Naive thymus-derived CD4-positive, alpha-beta T cell (primary cell): Measurements from ENCODE around the gene LRRN4. TPM values are rescaled to one million over a fixed set of nuclear protein-coding genes. Genes with fewer than 3 reads are reported as not detected.

Experiments
- ATAC-seq: fragments of 150-1000 bp; cut with Tn5 transposase; 2 replicates; pipeline ENCODE4 v1.10.0; 2021; ENCODE audit warnings: mild to moderate bottlenecking, moderate library complexity
- CTCF ChIA-PET: fragments of 350-600 bp; sonication (Branson Sonifier 250); formaldehyde crosslinking; loops from one replicate; lab custom pipeline; 2021; ENCODE audit warnings: antibody characterized with exemption; lab: Charles Lee
- POLR2A ChIA-PET: fragments of 350-600 bp; sonication (Branson Sonifier 250); formaldehyde crosslinking; loops from one replicate; lab custom pipeline; 2021; ENCODE audit warnings: antibody characterized with exemption, inconsistent platforms; lab: Charles Lee
- DNase-seq, 9 donors: peaks; one replicate each; pipeline versions ENCODE4 v3.0.0 to v3.0.0-alpha.2; 2020 to 2022; ENCODE audit warnings: mixed read lengths in 1 of 9
- H3K27ac ChIP-seq: one replicate; pipeline ENCODE4 v1.7.0; 2013; ENCODE audit warnings: mild to moderate bottlenecking, low read depth, low read length, moderate library complexity
- H3K27me3 ChIP-seq, 2 donors: one replicate each; pipeline ENCODE4 v1.7.0; 2013; ENCODE audit warnings: low read length in 2 of 2, mild to moderate bottlenecking in 2 of 2, moderate library complexity in 2 of 2; ENCODE audit not compliant: control insufficient read depth in 2 of 2, insufficient read depth in 2 of 2
- H3K36me3 ChIP-seq, 3 experiments: 1 replicate in 2 of 3; 2 replicates in 1 of 3; pipeline ENCODE4 v1.7.0; 2013; ENCODE audit warnings: low read length in 3 of 3, mild to moderate bottlenecking in 3 of 3, moderate library complexity in 1 of 3; ENCODE audit not compliant: insufficient read depth in 3 of 3, control insufficient read depth in 2 of 3
- H3K4me1 ChIP-seq, 2 donors: one replicate each; pipeline ENCODE4 v1.7.0; 2013; ENCODE audit warnings: low read length in 2 of 2, mild to moderate bottlenecking in 2 of 2, moderate library complexity in 1 of 2; ENCODE audit not compliant: control insufficient read depth in 2 of 2, insufficient read depth in 2 of 2
- H3K4me3 ChIP-seq: 2 replicates; pipeline ENCODE4 v1.7.0; 2013; ENCODE audit warnings: mild to moderate bottlenecking, low read length
- H3K9me3 ChIP-seq, 3 experiments: 1 replicate in 2 of 3; 2 replicates in 1 of 3; pipeline ENCODE4 v1.7.0; 2013; ENCODE audit warnings: low read length in 3 of 3; ENCODE audit not compliant: control insufficient read depth in 2 of 3
- H3K27ac Mint-ChIP-seq, 9 donors: one replicate each; pipeline ENCODE4 v1.8.0; 2020 to 2022; ENCODE audit warnings: mixed read lengths in 9 of 9, mild to moderate bottlenecking in 8 of 9, moderate library complexity in 5 of 9, inconsistent platforms in 2 of 9
- H3K27me3 Mint-ChIP-seq, 5 donors: one replicate each; pipeline ENCODE4 v1.8.0; 2021 to 2022; ENCODE audit warnings: mixed read lengths in 5 of 5, mild to moderate bottlenecking in 1 of 5
- H3K36me3 Mint-ChIP-seq, 5 donors: one replicate each; pipeline ENCODE4 v1.8.0; 2020 to 2022; ENCODE audit warnings: mixed read lengths in 5 of 5, mild to moderate bottlenecking in 3 of 5, inconsistent platforms in 1 of 5
- H3K4me1 Mint-ChIP-seq, 7 donors: one replicate each; pipeline ENCODE4 v1.8.0; 2020 to 2022; ENCODE audit warnings: mixed read lengths in 7 of 7, mild to moderate bottlenecking in 3 of 7, inconsistent platforms in 1 of 7
- H3K4me3 Mint-ChIP-seq, 10 donors: one replicate each; pipeline ENCODE4 v1.8.0; 2020 to 2022; ENCODE audit warnings: mild to moderate bottlenecking in 10 of 10, mixed read lengths in 10 of 10, moderate library complexity in 6 of 10, inconsistent platforms in 2 of 10
- H3K9me3 Mint-ChIP-seq, 11 donors: one replicate each; pipeline ENCODE4 v1.8.0; 2020 to 2022; ENCODE audit warnings: mixed read lengths in 11 of 11, mild to moderate bottlenecking in 4 of 11, inconsistent platforms in 1 of 11, moderate library complexity in 1 of 11
- intact Hi-C, 2 donors: fragments of 100-400 bp; cut with micrococcal nuclease; formaldehyde crosslinking; loops; one replicate each; pipeline ENCODE4 v1.15.1; 2023
- polyA plus RNA-seq, 2 donors: library from polyadenylated mRNA; unstranded; fragments of 300-500 nt; fragmentation: Illumina TruSeq; gene quantifications; one replicate each; pipeline ENCODE4 v1.2.3, GENCODE V29; 2021
- total RNA-seq, 6 experiments: library from RNA in 5 of 6; stranded (reverse) in 5 of 6; gene quantifications; 1 replicate in 5 of 6; 2 replicates in 1 of 6; pipeline ENCODE4 v1.2.3 and lab custom pipeline; 2021 to 2026

The LRRN4 gene
- total and polyA plus RNA-seq, 7 experiments from 2014 or later, result not detected

DNA sequence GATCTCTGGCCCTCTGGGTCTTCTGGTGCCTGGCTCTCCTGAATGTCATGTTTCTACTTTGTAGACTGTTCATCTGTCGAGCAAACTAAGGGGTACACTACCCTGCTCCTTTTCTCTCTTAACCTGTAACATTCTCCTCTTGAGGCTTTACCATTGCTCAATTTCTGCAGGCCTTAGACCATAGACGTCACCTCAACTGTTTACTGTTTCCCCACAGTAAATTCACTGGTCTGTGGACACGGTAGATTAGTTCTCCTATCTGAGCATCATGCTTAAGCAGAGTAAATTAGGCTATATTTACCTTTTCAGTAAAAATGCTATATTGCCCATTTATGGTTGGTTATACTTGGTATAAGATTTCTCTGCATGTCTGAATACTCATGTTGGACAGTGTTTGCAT is 62.9 kb downstream of the LRRN4 start:
- DNase-seq (no peak), ATAC-seq (no peak)
- Mint-ChIP-seq H3K36me3 (peaks cover 0 to 25% (median 13%) of the 10 kb centered on the region in 5 donors), H3K4me3 (no peak overlapping the region), H3K4me1 (peaks cover 0 to 18% (median 14%) of the 10 kb centered on the region in 7 donors), H3K27me3 (no peaks in the 10 kb centered on the region), H3K27ac (peak overlapping the region in 6 of 9 donors; percentile 13 to 49 (median 42)), H3K9me3 (no peaks in the 10 kb centered on the region)
- Histone ChIP-seq H3K36me3 (peaks cover 0 to 6% (median 4%) of the 10 kb centered on the region in 3 experiments), H3K9me3 (no peaks in the 10 kb centered on the region), H3K27ac (no peak overlapping the region), H3K27me3 (no peaks in the 10 kb centered on the region), H3K4me3 (no peak overlapping the region), H3K4me1 (peaks cover 0 to 2% of the 10 kb centered on the region in 2 donors)
- ChIA-PET POLR2A (no interaction called here), CTCF (no interaction called here)
- intact Hi-C loops, result no loop called here

Other genes with a start within 250 kb of the LRRN4 start
- gene CHGB, start 142.6 kb downstream of the LRRN4 start, total RNA-seq, result under 1 TPM in 1 of 5 experiments, not detected in 4; 0.15 TPM
- gene CHGB, start 142.6 kb downstream of the LRRN4 start, polyA plus RNA-seq, result not detected
- 10 to 100 TPM; 14.5 to 18.5 (median 17.8) TPM for gene TRMT6, start 103.5 kb downstream of the LRRN4 start, total RNA-seq
- gene TRMT6, start 103.5 kb downstream of the LRRN4 start, polyA plus RNA-seq, result 10 to 100 TPM; 11.4 to 15.7 TPM
- 10 to 100 TPM in 3 of 5 experiments, 1 to 10 TPM in 2; 2.6 to 22.7 (median 10.8) TPM for gene MCM8, start 103.4 kb downstream of the LRRN4 start, total RNA-seq
- 1 to 10 TPM in 1 of 2 donors, under 1 TPM in 1; 0.29 to 1.8 TPM for gene MCM8, start 103.4 kb downstream of the LRRN4 start, polyA plus RNA-seq
- 10 to 100 TPM; 19.7 to 41.3 (median 20.8) TPM for gene CRLS1, start 47.9 kb downstream of the LRRN4 start, total RNA-seq
- 10 to 100 TPM; 37.9 to 49.6 TPM for gene CRLS1, start 47.9 kb downstream of the LRRN4 start, polyA plus RNA-seq
- under 1 TPM in 1 of 5 experiments, not detected in 4; 0.17 TPM for gene FERMT1, start 69.0 kb upstream of the LRRN4 start, total RNA-seq
- not detected for gene FERMT1, start 69.0 kb upstream of the LRRN4 start, polyA plus RNA-seq